H9 (cell line): ENCODE data around the gene PNPLA8. TPM values are rescaled to one million over a fixed set of nuclear protein-coding genes. Genes with fewer than 3 reads are reported as not detected.

Experiments
- DNase-seq: peaks from one replicate; pipeline ENCODE4 v3.0.0-alpha.2; 2017
- H2AFZ ChIP-seq: one replicate; pipeline ENCODE4 v1.6.1; 2013; ENCODE audit warnings: mild to moderate bottlenecking, low read length, control low read depth, moderate library complexity
- H2AK5ac ChIP-seq: 2 replicates; pipeline ENCODE4 v1.6.1; 2013; ENCODE audit warnings: low read length, control low read depth, mixed read lengths; ENCODE audit not compliant: insufficient read length
- H2BK120ac ChIP-seq: one replicate; pipeline ENCODE4 v1.6.1; 2013; ENCODE audit warnings: low read depth, mild to moderate bottlenecking, low read length, control low read depth, inconsistent platforms; ENCODE audit not compliant: poor library complexity, severe bottlenecking
- H2BK12ac ChIP-seq: 2 replicates; pipeline ENCODE4 v1.6.1; 2013; ENCODE audit warnings: low read length, control low read depth, mixed read lengths, low read depth; ENCODE audit not compliant: insufficient read length
- H2BK15ac ChIP-seq: 2 replicates; pipeline ENCODE4 v1.6.1; 2013; ENCODE audit warnings: low read depth, low read length, control low read depth
- H2BK20ac ChIP-seq: one replicate; pipeline ENCODE4 v1.6.1; 2013; ENCODE audit warnings: low read depth, mild to moderate bottlenecking, low read length, control low read depth, inconsistent platforms; ENCODE audit not compliant: poor library complexity, severe bottlenecking
- H2BK5ac ChIP-seq: 2 replicates; pipeline ENCODE4 v1.6.1; 2013; ENCODE audit warnings: low read length, control low read depth, mixed read lengths; ENCODE audit not compliant: insufficient read length
- H3K14ac ChIP-seq: 2 replicates; pipeline ENCODE4 v1.6.1; 2013; ENCODE audit warnings: low read length, control low read depth; ENCODE audit not compliant: insufficient read depth
- H3K18ac ChIP-seq: 2 replicates; pipeline ENCODE4 v1.6.1; 2013; ENCODE audit warnings: low read depth, mild to moderate bottlenecking, mixed read lengths, low read length, control low read depth; ENCODE audit not compliant: insufficient read length
- H3K23ac ChIP-seq: 2 replicates; pipeline ENCODE4 v1.6.1; 2013; ENCODE audit warnings: low read length, control low read depth, mixed read lengths, low read depth; ENCODE audit not compliant: insufficient read length
- H3K23me2 ChIP-seq: 2 replicates; pipeline ENCODE4 v1.6.1; 2013; ENCODE audit warnings: low read depth, mild to moderate bottlenecking, mixed read lengths, low read length, control low read depth; ENCODE audit not compliant: insufficient read length, poor library complexity, severe bottlenecking
- H3K27ac ChIP-seq: 2 replicates; pipeline ENCODE4 v1.5.1; 2013; ENCODE audit warnings: low read length, control low read depth, mixed read lengths, low read depth; ENCODE audit not compliant: insufficient read length
- H3K27me3 ChIP-seq: 2 replicates; pipeline ENCODE4 v1.6.1; 2013; ENCODE audit warnings: low read length, control low read depth, inconsistent platforms; ENCODE audit not compliant: insufficient read depth
- H3K4ac ChIP-seq: 2 replicates; pipeline ENCODE4 v1.6.1; 2013; ENCODE audit warnings: low read depth, mild to moderate bottlenecking, control low read depth, inconsistent platforms, low read length, moderate library complexity
- H3K4me1 ChIP-seq: 2 replicates; pipeline ENCODE4 v1.6.1; 2013; ENCODE audit warnings: low read length, control low read depth, inconsistent platforms; ENCODE audit not compliant: insufficient read depth
- H3K4me2 ChIP-seq: 2 replicates; pipeline ENCODE4 v1.6.1; 2013; ENCODE audit warnings: low read length, control low read depth, mixed read lengths; ENCODE audit not compliant: insufficient read length, insufficient read depth
- H3K56ac ChIP-seq: 2 replicates; pipeline ENCODE4 v1.6.1; 2013; ENCODE audit warnings: low read depth, mild to moderate bottlenecking, mixed read lengths, low read length, control low read depth; ENCODE audit not compliant: insufficient read length
- H3K79me1 ChIP-seq: 2 replicates; pipeline ENCODE4 v1.6.1; 2013; ENCODE audit warnings: low read depth, mild to moderate bottlenecking, moderate library complexity, low read length, control low read depth, inconsistent platforms; ENCODE audit not compliant: insufficient read depth, poor library complexity, severe bottlenecking
- H3K79me2 ChIP-seq: 2 replicates; pipeline ENCODE4 v1.6.1; 2013; ENCODE audit warnings: low read length, control low read depth, inconsistent platforms; ENCODE audit not compliant: insufficient read depth
- H3K9ac ChIP-seq: 2 replicates; pipeline ENCODE4 v1.6.1; 2013; ENCODE audit warnings: low read length, control low read depth, mixed read lengths; ENCODE audit not compliant: insufficient read length; ENCODE audit errors: extremely low read depth
- H3K9me3 ChIP-seq: one replicate; pipeline ENCODE4 v1.6.1; 2013; ENCODE audit warnings: low read depth, low read length, inconsistent platforms; ENCODE audit not compliant: control insufficient read depth
- H3T11ph ChIP-seq: one replicate; pipeline ENCODE4 v1.6.1; 2013; ENCODE audit warnings: mild to moderate bottlenecking, low read length, control low read depth, inconsistent platforms
- H4K20me1 ChIP-seq: one replicate; pipeline ENCODE4 v1.6.1; 2013; ENCODE audit not compliant: control insufficient read depth, insufficient read length, insufficient read depth
- H4K5ac ChIP-seq: 2 replicates; pipeline ENCODE4 v1.6.1; 2013; ENCODE audit warnings: low read depth, mild to moderate bottlenecking, mixed read lengths, low read length, control low read depth; ENCODE audit not compliant: insufficient read length
- H4K8ac ChIP-seq: replicated peaks from 2 replicates; pipeline ENCODE4 v1.6.1; 2013; ENCODE audit warnings: low read length, control low read depth, mixed read lengths, low read depth; ENCODE audit not compliant: insufficient read length
- H4K91ac ChIP-seq: 2 replicates; pipeline ENCODE4 v1.6.1; 2013; ENCODE audit warnings: low read depth, mild to moderate bottlenecking, moderate library complexity, mixed read lengths, low read length, control low read depth; ENCODE audit not compliant: insufficient read length
- H3K27ac Mint-ChIP-seq, 3 experiments: 2 replicates in 2 of 3; 3 replicates in 1 of 3; pipeline ENCODE4 v1.8.0; 2020 to 2021; ENCODE audit warnings: mixed read lengths in 3 of 3, mild to moderate bottlenecking in 1 of 3, moderate library complexity in 1 of 3
- H3K27me3 Mint-ChIP-seq: 2 replicates; pipeline ENCODE4 v1.8.0; 2021; ENCODE audit warnings: low read depth, mild to moderate bottlenecking, moderate library complexity, mixed read lengths
- H3K36me3 Mint-ChIP-seq, 3 experiments: 2 replicates in 2 of 3; 3 replicates in 1 of 3; pipeline ENCODE4 v1.8.0; 2020 to 2021; ENCODE audit warnings: low read depth in 3 of 3, mixed read lengths in 3 of 3; ENCODE audit not compliant: insufficient read depth in 1 of 3
- H3K4me1 Mint-ChIP-seq, 2 experiments: 2 replicates each; pipeline ENCODE4 v1.8.0; 2020; ENCODE audit warnings: mixed read lengths in 2 of 2
- H3K4me3 Mint-ChIP-seq, 2 experiments: 2 replicates in 1 of 2; 3 replicates in 1 of 2; pipeline ENCODE4 v1.8.0; 2020 to 2021; ENCODE audit warnings: mild to moderate bottlenecking in 2 of 2, mixed read lengths in 2 of 2, moderate library complexity in 1 of 2
- H3K9me3 Mint-ChIP-seq, 2 experiments: 2 replicates in 1 of 2; 3 replicates in 1 of 2; pipeline ENCODE4 v1.8.0; 2020; ENCODE audit warnings: mild to moderate bottlenecking in 2 of 2, mixed read lengths in 2 of 2, moderate library complexity in 1 of 2
- WGBS: extraction: QIAGEN DNeasy Blood & Tissue Kit; methylation state at CpG from one replicate; pipeline ENCODE4 v1.1.7; 2013; ENCODE audit warnings: missing lambda C conversion rate, low lambda C conversion rate, mixed read lengths; ENCODE audit not compliant: insufficient read length; ENCODE audit errors: extremely low coverage; 5-methylcytosine and 5-hydroxymethylcytosine counted together
- total RNA-seq: library from RNA; stranded (reverse); gene quantifications from 2 replicates; pipeline ENCODE4 v1.2.1, GENCODE V29; 2021
- TF ChIP-seq, protein P1 (sequence below): fragments of 200-600 bp; sonication (generic); conservative IDR thresholded peaks from 3 replicates; pipeline ENCODE4 v1.8.0; 2021; ENCODE audit warnings: antibody characterized with exemption, mild to moderate bottlenecking

The PNPLA8 gene
- total RNA-seq, 1 experiment from 2014 or later, result 11.7 TPM

DNA sequence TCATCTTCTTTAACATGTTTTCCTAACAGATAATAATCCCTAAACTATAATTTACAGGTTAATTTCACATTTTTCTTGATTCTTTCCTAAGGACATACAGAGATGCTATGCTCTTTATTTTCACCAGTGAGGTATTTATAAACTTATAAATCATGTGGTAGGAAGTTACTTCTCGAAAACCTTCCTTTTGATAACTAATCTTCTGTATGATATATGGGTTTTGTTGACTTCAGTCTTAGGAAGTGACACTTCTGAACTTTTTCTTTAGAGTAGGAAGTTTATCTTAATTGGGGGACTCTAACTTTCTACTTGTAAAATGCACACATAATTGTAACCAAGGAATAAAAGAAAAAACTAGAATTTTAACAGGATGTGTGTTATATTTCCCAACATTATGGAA lies 9.8 kb upstream of the PNPLA8 start:
- H3K79me1 ChIP-seq, result no peaks in the 10 kb centered on the region
- H3K9ac ChIP-seq, result no peak overlapping the region
- DNase-seq, result no peak
- H3K23me2 ChIP-seq, result no peaks in the 10 kb centered on the region
- H2BK15ac ChIP-seq, result no peak overlapping the region
- Mint-ChIP-seq H3K27me3 (no peaks in the 10 kb centered on the region), H3K27ac (no peak overlapping the region), H3K4me3 (no peak overlapping the region), H3K9me3 (peaks cover 7% of the 10 kb centered on the region in 2 experiments; a peak in 4 of 5 replicates), H3K36me3 (peaks cover 0 to 15% (median 9%) of the 10 kb centered on the region in 3 experiments; a peak in 5 of 7 replicates), H3K4me1 (peaks cover 4 to 8% of the 10 kb centered on the region in 2 experiments; a peak in 2 of 4 replicates)
- H2AK5ac ChIP-seq, result no peak overlapping the region
- no peak overlapping the region for H3K4ac ChIP-seq
- no peak overlapping the region for H3K14ac ChIP-seq
- TF ChIP-seq, protein P1, sequence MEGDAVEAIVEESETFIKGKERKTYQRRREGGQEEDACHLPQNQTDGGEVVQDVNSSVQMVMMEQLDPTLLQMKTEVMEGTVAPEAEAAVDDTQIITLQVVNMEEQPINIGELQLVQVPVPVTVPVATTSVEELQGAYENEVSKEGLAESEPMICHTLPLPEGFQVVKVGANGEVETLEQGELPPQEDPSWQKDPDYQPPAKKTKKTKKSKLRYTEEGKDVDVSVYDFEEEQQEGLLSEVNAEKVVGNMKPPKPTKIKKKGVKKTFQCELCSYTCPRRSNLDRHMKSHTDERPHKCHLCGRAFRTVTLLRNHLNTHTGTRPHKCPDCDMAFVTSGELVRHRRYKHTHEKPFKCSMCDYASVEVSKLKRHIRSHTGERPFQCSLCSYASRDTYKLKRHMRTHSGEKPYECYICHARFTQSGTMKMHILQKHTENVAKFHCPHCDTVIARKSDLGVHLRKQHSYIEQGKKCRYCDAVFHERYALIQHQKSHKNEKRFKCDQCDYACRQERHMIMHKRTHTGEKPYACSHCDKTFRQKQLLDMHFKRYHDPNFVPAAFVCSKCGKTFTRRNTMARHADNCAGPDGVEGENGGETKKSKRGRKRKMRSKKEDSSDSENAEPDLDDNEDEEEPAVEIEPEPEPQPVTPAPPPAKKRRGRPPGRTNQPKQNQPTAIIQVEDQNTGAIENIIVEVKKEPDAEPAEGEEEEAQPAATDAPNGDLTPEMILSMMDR, result no peak
- WGBS, result no CpG with 5 or more reads among the region's 1 CpG
- H3K18ac ChIP-seq, result no peak overlapping the region
- H2BK12ac ChIP-seq, result no peak overlapping the region
- H3K27me3 ChIP-seq, result no peaks in the 10 kb centered on the region
- H3K9me3 ChIP-seq, result no peaks in the 10 kb centered on the region
- H3K79me2 ChIP-seq, result no peaks in the 10 kb centered on the region
- H3K4me1 ChIP-seq, result no peaks in the 10 kb centered on the region
- H4K20me1 ChIP-seq, result no peaks in the 10 kb centered on the region
- no peak overlapping the region for H3K27ac ChIP-seq
- no peak overlapping the region for H3K23ac ChIP-seq
- H2BK20ac ChIP-seq, result no peak overlapping the region
- no peak overlapping the region for H3K4me2 ChIP-seq
- H2AFZ ChIP-seq, result no peak overlapping the region
- no peak overlapping the region for H3K56ac ChIP-seq
- H4K91ac ChIP-seq, result no peak overlapping the region
- no peak overlapping the region for H4K5ac ChIP-seq
- no peak overlapping the region for H2BK5ac ChIP-seq
- no peak overlapping the region for H4K8ac ChIP-seq
- H3T11ph ChIP-seq, result no peak overlapping the region
- no peak overlapping the region for H2BK120ac ChIP-seq
